HCT116 (cell line): Measurements from ENCODE around the gene ZNF546. TPM values are rescaled to one million over a fixed set of nuclear protein-coding genes. Genes with fewer than 3 reads are reported as not detected.

Source experiments
- ATAC-seq: fragments of 200-7000 bp; cut with Tn5 transposase; 2 replicates; pipeline ENCODE4 v1.9.1; 2020; ENCODE audit warnings: mild to moderate bottlenecking, moderate library complexity
- BruUV-seq: library from RNA; stranded (reverse); fragments of 400-500 nt; replicated peaks from 2 replicates; lab custom pipeline; 2021; lab: Mats Ljungman, UMichigan
- CTCF ChIA-PET: fragments of 300-600 bp; sonication (Branson Sonifier 250); formaldehyde crosslinking; loops from one replicate; lab custom pipeline; 2021; ENCODE audit warnings: antibody characterized with exemption; lab: Charles Lee
- POLR2A ChIA-PET: fragments of 300-600, 350-600 bp; sonication (Branson Sonifier 250); formaldehyde crosslinking; loops from one replicate; lab custom pipeline; 2021; ENCODE audit warnings: antibody characterized with exemption; lab: Charles Lee
- RAD21 ChIA-PET, 2 experiments: fragments of 300-600 bp; sonication (Branson Sonifier 250); formaldehyde crosslinking; loops; one replicate each; lab custom pipeline; 2023; ENCODE audit warnings: low total read pairs in 2 of 2; ENCODE audit not compliant: uncharacterized antibody in 2 of 2, unreplicated experiment in 2 of 2, low non-redundant PET in 1 of 2; lab: Charles Lee
- DNase-seq: peaks from one replicate; pipeline ENCODE4 v3.0.0-alpha.2; 2010; ENCODE audit warnings: low read depth, low spot score
- H2AFZ ChIP-seq: fragments of 200-600 bp; shearing (Covaris generic), sonication (generic); 2 replicates; pipeline ENCODE4 v1.6.1; 2017; ENCODE audit warnings: low read depth, mixed run types, mixed read lengths, antibody characterized with exemption, low read length; ENCODE audit not compliant: poor library complexity, severe bottlenecking
- H3K27ac ChIP-seq: 2 replicates; pipeline ENCODE4 v1.5.1; 2012; ENCODE audit warnings: low read depth, low read length
- H3K27me3 ChIP-seq: fragments of 200-600 bp; sonication (generic); 2 replicates; pipeline ENCODE4 v1.6.1; 2016; ENCODE audit warnings: mixed run types, low read length, mixed read lengths; ENCODE audit not compliant: insufficient read depth
- H3K36me3 ChIP-seq, 2 experiments: fragments of 200-500 bp in 1 of 2; fragments of 200-600 bp in 1 of 2; sonication (Bioruptor generic) in 1 of 2; sonication (generic) in 1 of 2; 2 replicates each; pipeline versions ENCODE4 v1.5.1 to v1.6.1; 2014 to 2016; ENCODE audit warnings: low read length in 2 of 2, inconsistent platforms in 1 of 2, mixed read lengths in 1 of 2, mixed run types in 1 of 2; ENCODE audit not compliant: insufficient read depth in 2 of 2, control insufficient read depth in 1 of 2
- H3K4me1 ChIP-seq, 2 experiments: fragments of 200-600 bp in 1 of 2; sonication (generic) in 1 of 2; 2 replicates each; pipeline versions ENCODE4 v1.5.1 to v1.6.1; 2012 to 2017; ENCODE audit warnings: low read length in 2 of 2, inconsistent platforms in 1 of 2, mild to moderate bottlenecking in 1 of 2, mixed read lengths in 1 of 2, mixed run types in 1 of 2, moderate library complexity in 1 of 2; ENCODE audit not compliant: insufficient read depth in 2 of 2, control insufficient read depth in 1 of 2
- H3K4me2 ChIP-seq: fragments of 200-600 bp; sonication (generic); 2 replicates; pipeline ENCODE4 v1.6.1; 2017; ENCODE audit warnings: mixed run types, low read length, mixed read lengths
- H3K4me3 ChIP-seq, 2 experiments: fragments of 200-600 bp in 1 of 2; sonication (generic) in 1 of 2; replicated peaks in 1 of 2; 2 replicates each; pipeline ENCODE4 v1.5.1; 2011 to 2016; ENCODE audit warnings: low read length in 2 of 2, control low read depth in 1 of 2, low read depth in 1 of 2, mild to moderate bottlenecking in 1 of 2, mixed read lengths in 1 of 2, mixed run types in 1 of 2
- H3K79me2 ChIP-seq: fragments of 200-600 bp; sonication (generic); 2 replicates; pipeline ENCODE4 v1.6.1; 2017; ENCODE audit warnings: mild to moderate bottlenecking, mixed run types, low read length, moderate library complexity, mixed read lengths; ENCODE audit not compliant: insufficient read depth
- H3K9ac ChIP-seq: fragments of 200-600 bp; sonication (generic); 2 replicates; pipeline ENCODE4 v1.6.1; 2016; ENCODE audit warnings: low read length, mixed read lengths
- H3K9me2 ChIP-seq: fragments of 200-600 bp; sonication (generic), shearing (Covaris generic); 2 replicates; pipeline ENCODE4 v1.6.1; 2017; ENCODE audit warnings: mixed run types, mild to moderate bottlenecking, moderate library complexity; ENCODE audit not compliant: insufficient read depth
- H3K9me3 ChIP-seq, 2 experiments: fragments of 200-500 bp in 1 of 2; fragments of 200-600 bp in 1 of 2; sonication (Bioruptor generic) in 1 of 2; sonication (generic) in 1 of 2; 2 replicates each; pipeline ENCODE4 v1.6.1; 2014 to 2017; ENCODE audit warnings: low read length in 2 of 2, mixed read lengths in 2 of 2, inconsistent platforms in 1 of 2, low read depth in 1 of 2, mild to moderate bottlenecking in 1 of 2, mixed run types in 1 of 2, moderate library complexity in 1 of 2; ENCODE audit not compliant: control insufficient read depth in 1 of 2, insufficient read depth in 1 of 2
- H4K20me1 ChIP-seq: fragments of 200-600 bp; sonication (generic), shearing (Covaris generic); 2 replicates; pipeline ENCODE4 v1.6.1; 2017; ENCODE audit warnings: mixed run types, mild to moderate bottlenecking, moderate library complexity; ENCODE audit not compliant: insufficient read depth
- ATF3 ChIP-seq: IDR thresholded peaks from 2 replicates; pipeline ENCODE4 v1.6.1; 2012
- CEBPB ChIP-seq: IDR thresholded peaks from 2 replicates; pipeline ENCODE4 v1.6.1; 2012; ENCODE audit warnings: low read depth
- EGR1 ChIP-seq: IDR thresholded peaks from 2 replicates; pipeline ENCODE4 v1.6.1; 2012; ENCODE audit warnings: low read depth
- ELF1 ChIP-seq: IDR thresholded peaks from 2 replicates; pipeline ENCODE4 v1.6.1; 2012; ENCODE audit warnings: low read depth, borderline replicate concordance
- EZH2phosphoT487 ChIP-seq: fragments of 200-600 bp; IDR thresholded peaks from 2 replicates; pipeline ENCODE4 v1.6.1; 2018; ENCODE audit warnings: antibody characterized with exemption, borderline replicate concordance
- FOSL1 ChIP-seq: IDR thresholded peaks from 2 replicates; pipeline ENCODE4 v1.6.1; 2012; ENCODE audit warnings: low read depth
- JUND ChIP-seq: IDR thresholded peaks from 2 replicates; pipeline ENCODE4 v1.6.1; 2012
- MAX ChIP-seq: IDR thresholded peaks from 2 replicates; pipeline ENCODE4 v1.6.1; 2012
- RAD21 ChIP-seq: IDR thresholded peaks from 2 replicates; pipeline ENCODE4 v1.6.1; 2012; ENCODE audit warnings: low read depth, mild to moderate bottlenecking
- REST ChIP-seq: IDR thresholded peaks from 2 replicates; pipeline ENCODE4 v1.6.1; 2012; ENCODE audit warnings: low read depth
- SIN3A ChIP-seq: IDR thresholded peaks from 2 replicates; pipeline ENCODE4 v1.6.1; 2012; ENCODE audit warnings: low read depth
- SP1 ChIP-seq: IDR thresholded peaks from 2 replicates; pipeline ENCODE4 v1.6.1; 2012; ENCODE audit warnings: low read depth
- SRF ChIP-seq: IDR thresholded peaks from 2 replicates; pipeline ENCODE4 v1.6.1; 2012; ENCODE audit warnings: low read depth
- YY1 ChIP-seq: IDR thresholded peaks from 2 replicates; pipeline ENCODE4 v1.6.1; 2011; ENCODE audit warnings: low read length, low read depth, moderate library complexity, mild to moderate bottlenecking; ENCODE audit not compliant: insufficient replicate concordance; ENCODE audit errors: extremely low read depth
- ZBTB33 ChIP-seq: IDR thresholded peaks from 2 replicates; pipeline ENCODE4 v1.6.1; 2011; ENCODE audit warnings: mild to moderate bottlenecking, low read length, moderate library complexity; ENCODE audit not compliant: insufficient replicate concordance; ENCODE audit errors: extremely low read depth
- ZNF274 ChIP-seq: fragments of 200-500 bp; sonication (Bioruptor generic); IDR thresholded peaks from 2 replicates; pipeline ENCODE4 v1.6.1; 2014; ENCODE audit warnings: mild to moderate bottlenecking, low read depth, low read length, inconsistent platforms
- intact Hi-C: fragments of 100-400 bp; cut with micrococcal nuclease; formaldehyde crosslinking; loops from 2 replicates; pipeline ENCODE4 v1.10.0; 2022
- total RNA-seq: library from RNA; stranded (reverse); gene quantifications from one replicate; pipeline ENCODE4 v1.2.1, GENCODE V29; 2021; ENCODE audit not compliant: unreplicated experiment

Gene ZNF546
- total RNA-seq, 1 experiment from 2014 or later = 0.64 TPM

GRCh38 chr19:40013991-40014390 is 17.1 kb downstream of the ZNF546 start:
- H3K4me1 ChIP-seq = no peaks in the 10 kb centered on the region
- H3K27ac ChIP-seq = no peak overlapping the region
- H3K36me3 ChIP-seq = no peaks in the 10 kb centered on the region; a peak in 1 of 4 replicates
- H3K9me3 ChIP-seq = peaks cover 13 to 22% of the 10 kb centered on the region in 2 experiments; a peak in 3 of 4 replicates
- no peaks in the 10 kb centered on the region for H3K27me3 ChIP-seq
- no peak overlapping the region for H3K4me2 ChIP-seq
- BruUV-seq = no TSS peak
- intact Hi-C loops = loop anchor here (5.0 kb wide), 1 partner anchor 58 kb away; no protein-coding TSS in a partner anchor
- no peak overlapping the region for H2AFZ ChIP-seq
- peak; percentile 54 for TF ChIP-seq ZNF274
- no peak for TF ChIP-seq ELF1
- TF ChIP-seq EZH2phosphoT487 = no peak
- ChIA-PET POLR2A (no interaction called here), RAD21 (no interaction called here), CTCF (no interaction called here)
- no peaks in the 10 kb centered on the region for H3K79me2 ChIP-seq
- no peak overlapping the region for H3K4me3 ChIP-seq
- H3K9me2 ChIP-seq = no peaks in the 10 kb centered on the region
- DNase-seq (no peak), ATAC-seq (no peak)
- H3K9ac ChIP-seq = no peak overlapping the region
- no peaks in the 10 kb centered on the region for H4K20me1 ChIP-seq

- DNase-seq = no peak
- Histone ChIP-seq H3K27ac (no peak overlapping the region), H3K79me2 (no peaks in the 10 kb centered on the region), H3K4me1 (no peaks in the 10 kb centered on the region), H3K9ac (no peak overlapping the region), H3K4me2 (no peak overlapping the region), H3K4me3 (no peak overlapping the region), H3K36me3 (no peaks in the 10 kb centered on the region), H3K9me2 (no peaks in the 10 kb centered on the region), H3K27me3 (no peaks in the 10 kb centered on the region), H2AFZ (no peak overlapping the region), H4K20me1 (no peaks in the 10 kb centered on the region), H3K9me3 (peaks cover 7 to 43% of the 10 kb centered on the region in 2 experiments; a peak in 3 of 4 replicates)
- RAD21 ChIA-PET = no interaction called here
- BruUV-seq = no TSS peak
- CTCF ChIA-PET = no interaction called here
- intact Hi-C loops = no loop called here
- ATAC-seq = no peak
- POLR2A ChIA-PET = no interaction called here
- TF ChIP-seq ZBTB33 (no peak), FOSL1 (no peak), ATF3 (no peak), ZNF274 (no peak), SRF (no peak), EGR1 (no peak), MAX (no peak), SIN3A (no peak), SP1 (no peak), EZH2phosphoT487 (no peak), YY1 (no peak), JUND (no peak), REST (no peak), RAD21 (no peak), CEBPB (no peak)
Observed at GRCh38 chr19:40023969-40024368, 27.1 kb downstream of the ZNF546 start.
